ENCODE data around the gene THSD4.

THSD4 gene

GRCh38 chr15:71226536-71227455, 111.5 kb downstream of the THSD4 start:
- DNase-seq: no peak
- Histone ChIP-seq H3K9me3 (ENCODE audit: severe bottlenecking) (peaks cover 13% of the 10 kb centered on the region), H3K27me3 (ENCODE audit: insufficient read depth, low read depth, severe bottlenecking) (no peaks in the 10 kb centered on the region), H3K4me3 (ENCODE audit: low read depth, low read length) (no peak overlapping the region), H3K36me3 (no peaks in the 10 kb centered on the region), H3K27ac (no peak overlapping the region)
- no peak for TF ChIP-seq CTCF (IDR thresholded peaks at IDR 0.05; ENCODE audit: low read depth, low read length)

- Histone ChIP-seq H3K9me3 (ENCODE audit: severe bottlenecking) (peaks cover 10% of the 10 kb centered on the region), H3K36me3 (no peaks in the 10 kb centered on the region), H3K4me3 (ENCODE audit: low read depth, low read length) (no peak overlapping the region), H3K27me3 (ENCODE audit: insufficient read depth, low read depth, severe bottlenecking) (no peaks in the 10 kb centered on the region), H3K27ac (no peak overlapping the region)
- TF ChIP-seq CTCF (IDR thresholded peaks at IDR 0.05; ENCODE audit: low read depth, low read length): no peak
- DNase-seq: peak; percentile 18
Measured at GRCh38 chr15:71228403-71228802, 113.1 kb downstream of the THSD4 start.

GRCh38 chr15:71230303-71230702, 115.0 kb downstream of the THSD4 start:
- no peak for DNase-seq
- Histone ChIP-seq H3K27ac (no peak overlapping the region), H3K36me3 (no peaks in the 10 kb centered on the region), H3K4me3 (ENCODE audit: low read depth, low read length) (no peak overlapping the region), H3K9me3 (ENCODE audit: severe bottlenecking) (no peaks in the 10 kb centered on the region), H3K27me3 (ENCODE audit: insufficient read depth, low read depth, severe bottlenecking) (no peaks in the 10 kb centered on the region)
- no peak for TF ChIP-seq CTCF (IDR thresholded peaks at IDR 0.05; ENCODE audit: low read depth, low read length)

GRCh38 chr15:71231758-71232157, 116.5 kb downstream of the THSD4 start:
- no peak for DNase-seq
- no peak for TF ChIP-seq CTCF (IDR thresholded peaks at IDR 0.05; ENCODE audit: low read depth, low read length)
- no peak overlapping the region for H3K4me3 ChIP-seq (ENCODE audit: low read depth, low read length)
- H3K36me3 ChIP-seq: no peaks in the 10 kb centered on the region
- no peak overlapping the region for H3K27ac ChIP-seq
- H3K9me3 ChIP-seq (ENCODE audit: severe bottlenecking): no peaks in the 10 kb centered on the region
- no peaks in the 10 kb centered on the region for H3K27me3 ChIP-seq (ENCODE audit: insufficient read depth, low read depth, severe bottlenecking)

- Histone ChIP-seq H3K9me3 (ENCODE audit: severe bottlenecking) (no peaks in the 10 kb centered on the region), H3K36me3 (no peaks in the 10 kb centered on the region), H3K4me3 (ENCODE audit: low read depth, low read length) (no peak overlapping the region), H3K27ac (no peak overlapping the region), H3K27me3 (ENCODE audit: insufficient read depth, low read depth, severe bottlenecking) (no peaks in the 10 kb centered on the region)
- DNase-seq: no peak
- TF ChIP-seq CTCF (IDR thresholded peaks at IDR 0.05; ENCODE audit: low read depth, low read length): no peak
Measured at GRCh38 chr15:71232411-71232810, 117.1 kb downstream of the THSD4 start.
